Activated naive CD8-positive, alpha-beta T cell (primary cell): ENCODE data around the gene MPL.

Experiments used
- H3K27ac Mint-ChIP-seq: one replicate; pipeline ENCODE4 v1.8.0; 2021; ENCODE audit warnings: mixed read lengths
- H3K27me3 Mint-ChIP-seq: one replicate; pipeline ENCODE4 v1.8.0; 2021; ENCODE audit warnings: mixed read lengths
- H3K36me3 Mint-ChIP-seq: one replicate; pipeline ENCODE4 v1.8.0; 2021; ENCODE audit warnings: mixed read lengths
- H3K4me1 Mint-ChIP-seq: one replicate; pipeline ENCODE4 v1.8.0; 2021; ENCODE audit warnings: low read depth, mixed read lengths
- H3K4me3 Mint-ChIP-seq: one replicate; pipeline ENCODE4 v1.8.0; 2021; ENCODE audit warnings: mild to moderate bottlenecking, mixed read lengths
- H3K9me3 Mint-ChIP-seq: one replicate; pipeline ENCODE4 v1.8.0; 2021; ENCODE audit warnings: low read depth, mixed read lengths

MPL gene

GRCh38 chr1:43314233-43314632 is 23.4 kb upstream of the MPL start:
- H3K27me3 Mint-ChIP-seq = no peaks in the 10 kb centered on the region
- H3K27ac Mint-ChIP-seq = no peak overlapping the region
- H3K4me1 Mint-ChIP-seq = no peaks in the 10 kb centered on the region
- no peaks in the 10 kb centered on the region for H3K9me3 Mint-ChIP-seq
- H3K4me3 Mint-ChIP-seq = no peak overlapping the region
- no peaks in the 10 kb centered on the region for H3K36me3 Mint-ChIP-seq

GRCh38 chr1:43315481-43315880 is 22.1 kb upstream of the MPL start:
- no peak overlapping the region for H3K27ac Mint-ChIP-seq
- H3K9me3 Mint-ChIP-seq = no peaks in the 10 kb centered on the region
- no peaks in the 10 kb centered on the region for H3K36me3 Mint-ChIP-seq
- no peak overlapping the region for H3K4me3 Mint-ChIP-seq
- no peaks in the 10 kb centered on the region for H3K4me1 Mint-ChIP-seq
- no peaks in the 10 kb centered on the region for H3K27me3 Mint-ChIP-seq

- no peaks in the 10 kb centered on the region for H3K27me3 Mint-ChIP-seq
- no peak overlapping the region for H3K27ac Mint-ChIP-seq
Measured at GRCh38 chr1:43315963-43316737, 21.5 kb upstream of the MPL start.

GRCh38 chr1:43316738-43317520 is 20.7 kb upstream of the MPL start:
- H3K4me1 Mint-ChIP-seq = no peaks in the 10 kb centered on the region
- H3K9me3 Mint-ChIP-seq = no peaks in the 10 kb centered on the region
- no peak overlapping the region for H3K27ac Mint-ChIP-seq
- no peak overlapping the region for H3K4me3 Mint-ChIP-seq
- no peaks in the 10 kb centered on the region for H3K36me3 Mint-ChIP-seq
- H3K27me3 Mint-ChIP-seq = no peaks in the 10 kb centered on the region

More at GRCh38 chr1:43315963-43316737, 21.5 kb upstream of the MPL start:
- Mint-ChIP-seq H3K9me3 (no peaks in the 10 kb centered on the region), H3K4me1 (no peaks in the 10 kb centered on the region), H3K4me3 (no peak overlapping the region), H3K36me3 (no peaks in the 10 kb centered on the region)

GRCh38 chr1:43317817-43318471 is 19.7 kb upstream of the MPL start:
- no peaks in the 10 kb centered on the region for H3K9me3 Mint-ChIP-seq
- H3K4me1 Mint-ChIP-seq = no peaks in the 10 kb centered on the region
- no peak overlapping the region for H3K4me3 Mint-ChIP-seq
- H3K27me3 Mint-ChIP-seq = no peaks in the 10 kb centered on the region
- H3K36me3 Mint-ChIP-seq = no peaks in the 10 kb centered on the region
- H3K27ac Mint-ChIP-seq = no peak overlapping the region

- H3K4me3 Mint-ChIP-seq = no peak overlapping the region
- H3K4me1 Mint-ChIP-seq = no peaks in the 10 kb centered on the region
- H3K27me3 Mint-ChIP-seq = no peaks in the 10 kb centered on the region
- H3K27ac Mint-ChIP-seq = no peak overlapping the region
- H3K36me3 Mint-ChIP-seq = no peaks in the 10 kb centered on the region
- H3K9me3 Mint-ChIP-seq = no peaks in the 10 kb centered on the region
Measured at GRCh38 chr1:43318831-43319230, 18.8 kb upstream of the MPL start.

GRCh38 chr1:43319288-43319687 is 18.3 kb upstream of the MPL start:
- Mint-ChIP-seq H3K4me1 (no peaks in the 10 kb centered on the region), H3K27me3 (no peaks in the 10 kb centered on the region), H3K36me3 (peaks cover 2% of the 10 kb centered on the region)

GRCh38 chr1:43319766-43320165 is 17.9 kb upstream of the MPL start:
- Mint-ChIP-seq H3K4me1 (no peaks in the 10 kb centered on the region), H3K4me3 (no peak overlapping the region), H3K9me3 (peaks cover 6% of the 10 kb centered on the region), H3K27me3 (no peaks in the 10 kb centered on the region), H3K36me3 (peaks cover 5% of the 10 kb centered on the region), H3K27ac (no peak overlapping the region)

More at GRCh38 chr1:43319288-43319687, 18.3 kb upstream of the MPL start:
- H3K9me3 Mint-ChIP-seq = peaks cover 2% of the 10 kb centered on the region
- no peak overlapping the region for H3K27ac Mint-ChIP-seq
- H3K4me3 Mint-ChIP-seq = no peak overlapping the region

- Mint-ChIP-seq H3K9me3 (peaks cover 12% of the 10 kb centered on the region), H3K4me3 (no peak overlapping the region), H3K27me3 (no peaks in the 10 kb centered on the region), H3K4me1 (no peaks in the 10 kb centered on the region), H3K36me3 (peaks cover 10% of the 10 kb centered on the region), H3K27ac (no peak overlapping the region)
Measured at GRCh38 chr1:43321331-43321891, 16.2 kb upstream of the MPL start.

- Mint-ChIP-seq H3K27ac (no peak overlapping the region), H3K4me3 (no peak overlapping the region), H3K9me3 (peaks cover 12% of the 10 kb centered on the region), H3K27me3 (no peaks in the 10 kb centered on the region), H3K36me3 (peaks cover 10% of the 10 kb centered on the region), H3K4me1 (peaks cover 7% of the 10 kb centered on the region)
Measured at GRCh38 chr1:43322506-43322905, 15.1 kb upstream of the MPL start.

GRCh38 chr1:43324810-43325209 is 12.8 kb upstream of the MPL start:
- Mint-ChIP-seq H3K9me3 (peaks cover 12% of the 10 kb centered on the region), H3K36me3 (peaks cover 14% of the 10 kb centered on the region), H3K4me1 (peaks cover 13% of the 10 kb centered on the region), H3K4me3 (no peak overlapping the region), H3K27me3 (no peaks in the 10 kb centered on the region), H3K27ac (no peak overlapping the region)

GRCh38 chr1:43325381-43325780 is 12.2 kb upstream of the MPL start:
- Mint-ChIP-seq H3K27ac (no peak overlapping the region), H3K36me3 (peaks cover 14% of the 10 kb centered on the region), H3K4me1 (peaks cover 17% of the 10 kb centered on the region), H3K9me3 (peaks cover 12% of the 10 kb centered on the region), H3K27me3 (no peaks in the 10 kb centered on the region), H3K4me3 (no peak overlapping the region)

- Mint-ChIP-seq H3K4me3 (no peak overlapping the region), H3K9me3 (peaks cover 12% of the 10 kb centered on the region), H3K27me3 (no peaks in the 10 kb centered on the region), H3K36me3 (peaks cover 14% of the 10 kb centered on the region), H3K27ac (no peak overlapping the region), H3K4me1 (peaks cover 19% of the 10 kb centered on the region)
Measured at GRCh38 chr1:43327549-43328292, 9.9 kb upstream of the MPL start.

- Mint-ChIP-seq H3K36me3 (peaks cover 6% of the 10 kb centered on the region), H3K27me3 (no peaks in the 10 kb centered on the region), H3K4me3 (no peak overlapping the region), H3K4me1 (peaks cover 19% of the 10 kb centered on the region), H3K27ac (no peak overlapping the region), H3K9me3 (peaks cover 2% of the 10 kb centered on the region)
Measured at GRCh38 chr1:43329995-43330751, 7.4 kb upstream of the MPL start.
